ENCODE data around the gene ADAMTSL2.
A peak's percentile ranks its signal among the peaks of the same experiment; 100 is the strongest.

The ADAMTSL2 gene

GRCh38 chr9:133534346-133535291 is at the start of gene ADAMTSL2:
Gene ADAMTSL2 (plus strand): TSS chr9:133534704. CDS start chr9:133536713, 2,009 bp downstream.
- peak; percentile 76 for DNase-seq (ENCODE audit: low spot score)

- no peak for DNase-seq (ENCODE audit: low spot score)
These were observed 48.8 kb upstream of the ADAMTSL2 start for GRCh38 chr9:133485531-133486260.

GRCh38 chr9:133487331-133487725 is 47.2 kb upstream of the ADAMTSL2 start:
- DNase-seq (ENCODE audit: low spot score) = no peak

GRCh38 chr9:133488686-133489252 is 45.7 kb upstream of the ADAMTSL2 start:
- no peak for DNase-seq (ENCODE audit: low spot score)

GRCh38 chr9:133489253-133490190 is 45.0 kb upstream of the ADAMTSL2 start:
- no peak for DNase-seq (ENCODE audit: low spot score)

GRCh38 chr9:133490201-133490681 is 44.3 kb upstream of the ADAMTSL2 start:
- no peak for DNase-seq (ENCODE audit: low spot score)

GRCh38 chr9:133490865-133491655 is 43.4 kb upstream of the ADAMTSL2 start:
- no peak for DNase-seq (ENCODE audit: low spot score)

- no peak for DNase-seq (ENCODE audit: low spot score)
These were observed 42.9 kb upstream of the ADAMTSL2 start for GRCh38 chr9:133491656-133491925.

- no peak for DNase-seq (ENCODE audit: low spot score)
These were observed 42.2 kb upstream of the ADAMTSL2 start for GRCh38 chr9:133492061-133493021.

- no peak for DNase-seq (ENCODE audit: low spot score)
These were observed 41.1 kb upstream of the ADAMTSL2 start for GRCh38 chr9:133493428-133493827.

- no peak for DNase-seq (ENCODE audit: low spot score)
These were observed 40.5 kb upstream of the ADAMTSL2 start for GRCh38 chr9:133493845-133494540.

GRCh38 chr9:133494636-133495326 is 39.7 kb upstream of the ADAMTSL2 start:
- no peak for DNase-seq (ENCODE audit: low spot score)

- no peak for DNase-seq (ENCODE audit: low spot score)
These were observed 38.9 kb upstream of the ADAMTSL2 start for GRCh38 chr9:133495327-133496293.

GRCh38 chr9:133496861-133497842 is 37.4 kb upstream of the ADAMTSL2 start:
- no peak for DNase-seq (ENCODE audit: low spot score)

- no peak for DNase-seq (ENCODE audit: low spot score)
These were observed 35.2 kb upstream of the ADAMTSL2 start for GRCh38 chr9:133499132-133499891.
